SK-N-SH (cell line): ENCODE data around the gene TRIM54. TPM values are rescaled to one million over a fixed set of nuclear protein-coding genes. Genes with fewer than 3 reads are reported as not detected.

Experiments
- CTCF ChIA-PET: fragments of 300-600, 350-600 bp; formaldehyde crosslinking; extraction: SDS; loops from one replicate; lab custom pipeline; 2021; lab: Yijun Ruan, JAX
- POLR2A ChIA-PET: fragments of 350-600 bp; sonication (Branson Sonifier 250); formaldehyde crosslinking; extraction: SDS; loops from one replicate; lab custom pipeline; 2020; ENCODE audit warnings: antibody characterized with exemption, inconsistent platforms; lab: Yijun Ruan, JAX
- DNase-seq: peaks from one replicate; pipeline ENCODE4 v3.0.0; 2012
- H2AFZ ChIP-seq: fragments of 200-600 bp; sonication (generic); 2 replicates; pipeline ENCODE4 v1.8.1; 2016; ENCODE audit warnings: antibody characterized with exemption, mild to moderate bottlenecking, low read depth
- H3F3A ChIP-seq: fragments of 200-600 bp; sonication (generic); replicated peaks from 2 replicates; pipeline ENCODE3; 2016; ENCODE audit warnings: antibody characterized with exemption, mild to moderate bottlenecking; ENCODE audit not compliant: insufficient read depth
- H3K27ac ChIP-seq, 2 experiments: fragments of 200-500 bp in 1 of 2; fragments of 200-600 bp in 1 of 2; sonication (Bioruptor generic) in 1 of 2; sonication (generic), shearing (Covaris generic) in 1 of 2; 2 replicates each; pipeline versions ENCODE4 v1.5.1 to v1.6.1; 2014 to 2016; ENCODE audit warnings: low read depth in 2 of 2, inconsistent platforms in 1 of 2, low read length in 1 of 2, mild to moderate bottlenecking in 1 of 2, mixed read lengths in 1 of 2
- H3K27me3 ChIP-seq: fragments of 200-600 bp; sonication (generic), shearing (Covaris generic); 2 replicates; pipeline ENCODE4 v1.6.1; 2016; ENCODE audit warnings: mixed run types; ENCODE audit not compliant: insufficient read depth
- H3K36me3 ChIP-seq, 2 experiments: fragments of 200-500 bp in 1 of 2; fragments of 200-600 bp in 1 of 2; sonication (Bioruptor generic) in 1 of 2; sonication (generic) in 1 of 2; replicated peaks in 1 of 2; 2 replicates each; pipeline versions ENCODE3 to v1.5.1; 2014 to 2016; ENCODE audit warnings: low read length in 1 of 2, mild to moderate bottlenecking in 1 of 2; ENCODE audit not compliant: insufficient read depth in 2 of 2, control insufficient read depth in 1 of 2
- H3K4me1 ChIP-seq, 2 experiments: fragments of 200-500 bp in 1 of 2; fragments of 200-600 bp in 1 of 2; sonication (Bioruptor generic) in 1 of 2; sonication (generic), shearing (Covaris generic) in 1 of 2; 2 replicates each; pipeline versions ENCODE4 v1.5.1 to v1.6.1; 2014 to 2016; ENCODE audit warnings: low read depth in 1 of 2, low read length in 1 of 2, mixed run types in 1 of 2; ENCODE audit not compliant: insufficient read depth in 2 of 2, control insufficient read depth in 1 of 2
- H3K4me2 ChIP-seq: fragments of 200-600 bp; sonication (generic), shearing (Covaris generic); 2 replicates; pipeline ENCODE4 v1.6.1; 2017; ENCODE audit warnings: mixed run types
- H3K4me3 ChIP-seq, 2 experiments: fragments of 200-500 bp in 1 of 2; fragments of 200-600 bp in 1 of 2; sonication (Bioruptor generic) in 1 of 2; sonication (generic), shearing (Covaris generic) in 1 of 2; 2 replicates each; pipeline versions ENCODE4 v1.5.1 to v1.8.1; 2014 to 2016; ENCODE audit warnings: low read depth in 2 of 2, inconsistent platforms in 1 of 2, low read length in 1 of 2, mild to moderate bottlenecking in 1 of 2, mixed read lengths in 1 of 2, moderate library complexity in 1 of 2
- H3K79me2 ChIP-seq: fragments of 200-600 bp; sonication (generic); 2 replicates; pipeline ENCODE4 v1.8.1; 2017; ENCODE audit warnings: mild to moderate bottlenecking; ENCODE audit not compliant: insufficient read depth
- H3K9ac ChIP-seq: fragments of 200-600 bp; sonication (generic); 2 replicates; pipeline ENCODE4 v1.6.1; 2017; ENCODE audit warnings: mixed run types
- H3K9me2 ChIP-seq: fragments of 200-600 bp; sonication (generic); 2 replicates; pipeline ENCODE4 v1.6.1; 2017; ENCODE audit warnings: mixed run types
- H3K9me3 ChIP-seq: fragments of 200-600 bp; sonication (generic); 2 replicates; pipeline ENCODE4 v1.6.1; 2017; ENCODE audit warnings: mixed run types, mild to moderate bottlenecking, moderate library complexity
- H4K20me1 ChIP-seq: fragments of 200-600 bp; sonication (generic); 2 replicates; pipeline ENCODE4 v1.6.1; 2017; ENCODE audit warnings: mild to moderate bottlenecking, mixed run types; ENCODE audit not compliant: insufficient read depth
- CHD2 ChIP-seq: fragments of 150-350 bp; IDR thresholded peaks from 2 replicates; pipeline ENCODE4 v1.6.1; 2018; ENCODE audit warnings: low read length; ENCODE audit not compliant: partially characterized antibody
- CTCF ChIP-seq: fragments of 200-600 bp; sonication (generic); IDR thresholded peaks from 2 replicates; pipeline ENCODE4 v1.6.1; 2017; ENCODE audit warnings: antibody characterized with exemption, mild to moderate bottlenecking, moderate library complexity
- EZH2phosphoT487 ChIP-seq: fragments of 200-600 bp; sonication (generic); IDR thresholded peaks from 2 replicates; pipeline ENCODE4 v1.6.1; 2017; ENCODE audit warnings: low read depth, mixed run types, mild to moderate bottlenecking, antibody characterized with exemption, moderate library complexity, borderline replicate concordance
- GABPA ChIP-seq: IDR thresholded peaks from 2 replicates; pipeline ENCODE4 v1.4.0; 2012; ENCODE audit warnings: low read depth, mild to moderate bottlenecking
- GATA2 ChIP-seq: sonication (generic); formaldehyde crosslinking; IDR thresholded peaks from 2 replicates; pipeline ENCODE4 v1.5.0; 2020; ENCODE audit warnings: mild to moderate bottlenecking, missing genetic modification reagents
- JUND ChIP-seq: IDR thresholded peaks from 2 replicates; pipeline ENCODE4 v1.4.0; 2012
- MAX ChIP-seq: IDR thresholded peaks from 2 replicates; pipeline ENCODE4 v1.4.0; 2012; ENCODE audit warnings: low read depth
- MEF2A ChIP-seq: IDR thresholded peaks from 2 replicates; pipeline ENCODE4 v1.4.0; 2012; ENCODE audit warnings: low read depth, borderline replicate concordance
- MXI1 ChIP-seq: IDR thresholded peaks from 2 replicates; pipeline ENCODE4 v1.6.1; 2012; ENCODE audit warnings: mild to moderate bottlenecking, low read depth, low read length, improper control_type of control experiment
- NRF1 ChIP-seq: IDR thresholded peaks from 2 replicates; pipeline ENCODE4 v1.6.1; 2012; ENCODE audit warnings: low read depth, mild to moderate bottlenecking, low read length
- RAD21 ChIP-seq: IDR thresholded peaks from 2 replicates; pipeline ENCODE4 v1.6.1; 2012; ENCODE audit warnings: mild to moderate bottlenecking, low read length
- RCOR1 ChIP-seq: fragments of 150-350 bp; IDR thresholded peaks from 2 replicates; pipeline ENCODE4 v1.6.1; 2017; ENCODE audit warnings: antibody characterized with exemption, low read length
- RFX5 ChIP-seq: IDR thresholded peaks from 2 replicates; pipeline ENCODE4 v1.6.1; 2012; ENCODE audit warnings: mild to moderate bottlenecking, improper control_type of control experiment, low read length
- RXRA ChIP-seq: IDR thresholded peaks from 2 replicates; pipeline ENCODE4 v1.4.0; 2012; ENCODE audit warnings: low read depth, mild to moderate bottlenecking, borderline replicate concordance
- USF1 ChIP-seq: IDR thresholded peaks from 2 replicates; pipeline ENCODE4 v1.4.0; 2012; ENCODE audit warnings: low read depth, borderline replicate concordance
- WGBS: methylation state at CpG from one replicate; pipeline ENCODE4 v1.1.6; 2017; ENCODE audit warnings: low lambda C conversion rate; 5-methylcytosine and 5-hydroxymethylcytosine counted together
- polyA plus RNA-seq, 3 experiments: library from polyadenylated mRNA; depleted of rRNA; stranded (reverse); fragments of >200 nt; gene quantifications; 2 replicates each; pipeline ENCODE4 v1.2.3, GENCODE V29; 2012
- TF ChIP-seq, protein P1 (sequence below): IDR thresholded peaks from 2 replicates; pipeline ENCODE4; 2012

TRIM54 gene
- polyA plus RNA-seq, 1 of the 3 experiments (the other 2 are of a cell fraction) = 0.28 TPM

DNA sequence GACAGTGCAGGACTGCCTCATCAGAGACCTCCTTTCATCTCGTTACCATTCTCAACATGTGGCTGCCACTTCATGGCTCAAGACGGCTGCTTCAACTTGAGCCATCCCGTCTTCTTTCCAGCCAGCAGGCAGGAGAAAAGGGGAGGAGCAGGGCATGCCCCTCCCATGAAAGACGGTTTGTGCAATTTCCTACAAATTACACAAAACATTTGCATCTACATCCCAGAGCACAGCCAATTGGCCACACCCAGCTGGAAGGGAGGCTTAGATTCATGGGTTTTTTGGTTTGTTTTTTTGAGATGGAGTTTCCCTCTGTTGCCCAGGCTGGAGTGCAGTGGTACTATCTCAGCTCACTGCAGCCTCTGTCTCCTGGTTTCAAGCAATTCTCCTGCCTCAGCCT, 14.3 kb downstream of the TRIM54 start:
- Histone ChIP-seq H3K9ac (no peak overlapping the region), H3K4me3 (no peak overlapping the region), H3K4me1 (peaks cover 2 to 13% of the 10 kb centered on the region in 2 experiments; a peak in 3 of 4 replicates), H3K4me2 (no peak overlapping the region), H3K27ac (no peak overlapping the region), H4K20me1 (no peaks in the 10 kb centered on the region), H3K9me2 (no peaks in the 10 kb centered on the region), H3K9me3 (no peaks in the 10 kb centered on the region), H2AFZ (no peak overlapping the region), H3K79me2 (no peaks in the 10 kb centered on the region), H3F3A (peaks cover 15% of the 10 kb centered on the region), H3K36me3 (no peaks in the 10 kb centered on the region), H3K27me3 (no peaks in the 10 kb centered on the region)
- DNase-seq = no peak
- POLR2A ChIA-PET = no interaction called here
- TF ChIP-seq CHD2 = no peak
- no peak for TF ChIP-seq USF1
- no peak for TF ChIP-seq GABPA
- 66% methylated on average over 4 of the region's 4 CpGs for WGBS
- CTCF ChIA-PET = interaction anchor here (0.6 to 18.7 kb wide), 4 partner anchors 8 to 32 kb away, joined by 3 to 284 read pairs (median 63); partner anchors contain the start of genes TRIM54 and UCN

- Histone ChIP-seq H3K27me3 (no peaks in the 10 kb centered on the region), H3K9ac (no peak overlapping the region), H3K9me2 (no peaks in the 10 kb centered on the region), H3K36me3 (no peaks in the 10 kb centered on the region), H3K9me3 (no peaks in the 10 kb centered on the region), H3F3A (peaks cover 15% of the 10 kb centered on the region), H3K79me2 (no peaks in the 10 kb centered on the region), H3K4me2 (no peak overlapping the region), H3K27ac (no peak overlapping the region), H4K20me1 (no peaks in the 10 kb centered on the region), H3K4me3 (no peak overlapping the region), H2AFZ (no peak overlapping the region), H3K4me1 (peaks cover 2 to 13% of the 10 kb centered on the region in 2 experiments; a peak in 3 of 4 replicates)
- DNase-seq = no peak
- WGBS = 83% methylated on average over 3 of the region's 3 CpGs
- POLR2A ChIA-PET = no interaction called here
- TF ChIP-seq EZH2phosphoT487 = no peak
- no peak for TF ChIP-seq USF1
- no peak for TF ChIP-seq GATA2 (CRISPR knock-in tag)
- CTCF ChIA-PET = interaction anchor here (0.6 to 18.7 kb wide), 3 partner anchors 15 to 32 kb away, joined by 3 to 284 read pairs (median 9); partner anchors contain the start of gene TRIM54
These were observed 15.0 kb downstream of the TRIM54 start for GRCh38 chr2:27297195-27297594.

- Histone ChIP-seq H2AFZ (no peak overlapping the region), H3K27ac (no peak overlapping the region), H3K9ac (no peak overlapping the region), H3K36me3 (no peaks in the 10 kb centered on the region), H3K9me3 (no peaks in the 10 kb centered on the region), H3K4me2 (no peak overlapping the region), H4K20me1 (no peaks in the 10 kb centered on the region), H3K4me1 (peaks cover 0 to 4% of the 10 kb centered on the region in 2 experiments; a peak in 1 of 4 replicates), H3K4me3 (no peak overlapping the region), H3F3A (peaks cover 9% of the 10 kb centered on the region), H3K9me2 (no peaks in the 10 kb centered on the region), H3K27me3 (no peaks in the 10 kb centered on the region), H3K79me2 (no peaks in the 10 kb centered on the region)
- POLR2A ChIA-PET = interaction anchor here (0.6 kb wide), 1 partner anchor 197 kb away, joined by 3 read pairs; no protein-coding TSS in a partner anchor
- no peak for DNase-seq
- CTCF ChIA-PET = interaction anchor here (0.9 to 18.7 kb wide), 5 partner anchors 10 to 165 kb away, joined by 3 to 284 read pairs (median 5); partner anchors contain the start of gene TRIM54
- WGBS = 68% methylated on average over 18 of the region's 18 CpGs
- TF ChIP-seq MEF2A = no peak
- TF ChIP-seq JUND = no peak
- no peak for TF ChIP-seq RXRA
- no peak for TF ChIP-seq RCOR1
- TF ChIP-seq NRF1 = no peak
- TF ChIP-seq MXI1 = no peak
- no peak for TF ChIP-seq CTCF
- TF ChIP-seq GATA2 (CRISPR knock-in tag) = no peak
- TF ChIP-seq GABPA = no peak
- TF ChIP-seq RFX5 = no peak
- TF ChIP-seq, protein P1, sequence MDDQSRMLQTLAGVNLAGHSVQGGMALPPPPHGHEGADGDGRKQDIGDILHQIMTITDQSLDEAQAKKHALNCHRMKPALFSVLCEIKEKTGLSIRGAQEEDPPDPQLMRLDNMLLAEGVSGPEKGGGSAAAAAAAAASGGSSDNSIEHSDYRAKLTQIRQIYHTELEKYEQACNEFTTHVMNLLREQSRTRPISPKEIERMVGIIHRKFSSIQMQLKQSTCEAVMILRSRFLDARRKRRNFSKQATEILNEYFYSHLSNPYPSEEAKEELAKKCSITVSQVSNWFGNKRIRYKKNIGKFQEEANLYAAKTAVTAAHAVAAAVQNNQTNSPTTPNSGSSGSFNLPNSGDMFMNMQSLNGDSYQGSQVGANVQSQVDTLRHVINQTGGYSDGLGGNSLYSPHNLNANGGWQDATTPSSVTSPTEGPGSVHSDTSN = no peak
- TF ChIP-seq RAD21 = no peak
- no peak for TF ChIP-seq MAX
These were observed 16.3 kb downstream of the TRIM54 start for GRCh38 chr2:27298391-27299080.
